ENCODE measurements around the gene PAX5. TPM values are rescaled to one million over a fixed set of nuclear protein-coding genes. Genes with fewer than 3 reads are reported as not detected.

Gene PAX5
- total RNA-seq, 1 experiment from 2014 or later, result 6.6 TPM

- TF ChIP-seq ZNF121 (CRISPR knock-in tag; IDR thresholded peaks at IDR 0.05) (no peak), JUN (CRISPR knock-in tag; IDR thresholded peaks at IDR 0.05) (no peak), GTF2I (CRISPR knock-in tag; conservative IDR thresholded peaks at IDR 0.05) (no peak), KAT7 (CRISPR knock-in tag; IDR thresholded peaks at IDR 0.05; ENCODE audit: borderline replicate concordance) (no peak)
Observed at GRCh38 chr9:36833954-36834353, 200.1 kb downstream of the PAX5 start (continued).

DNA sequence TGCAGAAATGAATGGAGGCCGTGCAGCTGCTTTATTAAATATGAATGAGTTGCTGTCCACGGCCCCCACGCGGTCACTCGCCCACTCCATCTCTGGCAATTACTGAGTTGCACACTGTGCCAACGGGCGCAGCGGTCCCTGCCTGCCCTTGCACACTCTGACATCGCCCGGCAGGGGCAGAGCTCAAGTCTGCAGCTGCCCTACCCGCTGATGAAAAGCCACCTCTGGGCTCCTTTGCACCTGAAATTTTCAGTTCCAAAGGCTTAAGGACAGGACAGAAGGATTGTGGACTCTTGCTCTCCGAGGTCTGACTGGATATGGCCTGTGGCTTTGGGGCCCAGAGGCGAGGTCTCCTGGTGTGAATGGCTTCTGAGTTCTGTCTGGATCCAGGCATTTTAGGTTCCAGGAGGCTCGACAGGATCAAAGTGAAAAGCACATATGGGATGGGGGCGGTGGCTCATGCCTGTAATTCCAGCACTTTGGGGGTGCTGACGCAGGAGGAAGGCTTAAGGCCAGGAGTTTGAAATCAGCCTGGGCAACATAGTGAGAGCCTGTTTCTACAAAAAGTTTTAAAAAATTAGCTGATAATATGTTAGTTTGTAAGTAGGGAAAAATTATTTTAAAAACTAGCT is 201.8 kb downstream of the PAX5 start:
- CTCF ChIA-PET, result interaction anchor here (0.6 to 2.8 kb wide), 3 partner anchors 12 to 41 kb away, joined by 4 to 10 read pairs (median 6); no protein-coding TSS in a partner anchor
- H3K27ac Mint-ChIP-seq, result no peak overlapping the region

GRCh38 chr9:36831381-36832161 is 202.5 kb downstream of the PAX5 start:
- ChIA-PET POLR2A (no interaction called here), CTCF (interaction anchor here (2.8 kb wide), 1 partner anchor 42 kb away, joined by 10 read pairs; no protein-coding TSS in a partner anchor)
- no peak for ATAC-seq
- Mint-ChIP-seq H3K4me3 (no peak overlapping the region), H3K9me3 (peaks cover 4% of the 10 kb centered on the region; the same call in 1 of the 2 replicates), H3K36me3 (no peaks in the 10 kb centered on the region), H3K27me3 (ENCODE audit: low read depth) (no peaks in the 10 kb centered on the region), H3K27ac (no peak overlapping the region), H3K4me1 (peaks cover 48% of the 10 kb centered on the region)
- DNase-seq (ENCODE audit: low spot score), result no peak
- TF ChIP-seq ZNF138 (CRISPR knock-in tag; conservative IDR thresholded peaks at IDR 0.05) (no peak), FOXJ3 (CRISPR knock-in tag; IDR thresholded peaks at IDR 0.05; ENCODE audit: borderline replicate concordance) (no peak), ZNF423 (CRISPR knock-in tag; IDR thresholded peaks at IDR 0.05) (peak; percentile 44; the same call in 1 of the 2 replicates)

More for the DNA sequence above, 201.8 kb downstream of the PAX5 start:
- Mint-ChIP-seq H3K4me3 (no peak overlapping the region), H3K9me3 (peaks cover 4% of the 10 kb centered on the region; the same call in 1 of the 2 replicates), H3K27me3 (ENCODE audit: low read depth) (no peaks in the 10 kb centered on the region), H3K36me3 (no peaks in the 10 kb centered on the region), H3K4me1 (peaks cover 46% of the 10 kb centered on the region)
- no peak for TF ChIP-seq ATF1 (CRISPR knock-in tag; IDR thresholded peaks at IDR 0.05)
- TF ChIP-seq ZNF219 (CRISPR knock-in tag; IDR thresholded peaks at IDR 0.05; ENCODE audit: borderline replicate concordance), result no peak
- no peak for TF ChIP-seq IRF1 (CRISPR knock-in tag; IDR thresholded peaks at IDR 0.05)
- TF ChIP-seq E2F4 (CRISPR knock-in tag; IDR thresholded peaks at IDR 0.05; ENCODE audit: borderline replicate concordance, low read depth), result no peak
- TF ChIP-seq RORB (CRISPR knock-in tag; IDR thresholded peaks at IDR 0.05), result no peak
- no peak for TF ChIP-seq FOXJ3 (CRISPR knock-in tag; IDR thresholded peaks at IDR 0.05; ENCODE audit: borderline replicate concordance)
- no peak for TF ChIP-seq ZNF138 (CRISPR knock-in tag; conservative IDR thresholded peaks at IDR 0.05)
- TF ChIP-seq IRF2 (CRISPR knock-in tag; IDR thresholded peaks at IDR 0.05; ENCODE audit: borderline replicate concordance, low read depth), result no peak
- POLR2A ChIA-PET, result no interaction called here
- DNase-seq (ENCODE audit: low spot score) (no peak), ATAC-seq (no peak)

DNA sequence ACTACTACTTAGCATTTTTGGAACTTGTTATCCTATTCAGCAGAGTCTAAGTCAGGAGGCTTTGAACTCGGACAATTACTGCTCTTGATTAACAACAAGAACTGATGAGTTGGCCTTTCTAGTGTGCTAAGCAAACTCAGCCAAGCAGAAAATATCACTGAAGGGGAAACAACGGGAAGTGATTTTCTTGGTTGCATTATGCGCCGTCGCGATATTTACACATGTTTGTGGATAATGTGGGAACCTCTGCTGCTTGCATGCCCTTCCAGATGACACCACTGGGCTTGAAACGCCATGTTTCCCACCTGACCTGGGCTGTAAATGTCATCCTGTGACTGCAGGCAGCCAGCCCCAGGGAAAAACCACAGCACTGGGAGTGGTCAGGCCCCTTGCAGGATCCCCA is 205.5 kb downstream of the PAX5 start:
- Mint-ChIP-seq H3K9me3 (peaks cover 4% of the 10 kb centered on the region; the same call in 1 of the 2 replicates), H3K27ac (no peak overlapping the region), H3K27me3 (ENCODE audit: low read depth) (no peaks in the 10 kb centered on the region), H3K4me1 (peaks cover 33% of the 10 kb centered on the region), H3K4me3 (no peak overlapping the region), H3K36me3 (no peaks in the 10 kb centered on the region)
- ChIA-PET CTCF (no interaction called here), POLR2A (no interaction called here)
- TF ChIP-seq ZNF671 (CRISPR knock-in tag; IDR thresholded peaks at IDR 0.05), result no peak
- no peak for TF ChIP-seq ZNF423 (CRISPR knock-in tag; IDR thresholded peaks at IDR 0.05)
- TF ChIP-seq NFE2L1 (CRISPR knock-in tag; IDR thresholded peaks at IDR 0.05), result no peak
- TF ChIP-seq ATF1 (CRISPR knock-in tag; IDR thresholded peaks at IDR 0.05), result no peak
- no peak for TF ChIP-seq MXD4 (CRISPR knock-in tag; IDR thresholded peaks at IDR 0.05; ENCODE audit: borderline replicate concordance)
- no peak for TF ChIP-seq E2F4 (CRISPR knock-in tag; IDR thresholded peaks at IDR 0.05; ENCODE audit: borderline replicate concordance, low read depth)
- TF ChIP-seq TP53 (CRISPR knock-in tag; IDR thresholded peaks at IDR 0.05), result no peak
- no peak for TF ChIP-seq CREM (CRISPR knock-in tag; IDR thresholded peaks at IDR 0.05)
- TF ChIP-seq E2F1 (CRISPR knock-in tag; IDR thresholded peaks at IDR 0.05), result no peak
- ATAC-seq, result no peak
- DNase-seq (ENCODE audit: low spot score), result no peak

All from WTC11 (cell line).